Neural cell (in vitro differentiated cells): Measurements from ENCODE around the gene KLHL35. TPM values are rescaled to one million over a fixed set of nuclear protein-coding genes. Genes with fewer than 3 reads are reported as not detected.

Experiments used
- H2AFZ ChIP-seq: fragments of 200-600, 300-800 bp; sonication (generic), shearing (Covaris generic); 2 replicates; pipeline ENCODE4 v1.6.0; 2014; ENCODE audit warnings: low read depth, mild to moderate bottlenecking, antibody characterized with exemption, low read length, moderate library complexity
- H3F3A ChIP-seq: fragments of 200-600 bp; shearing (Covaris generic); 2 replicates; pipeline ENCODE4 v1.6.1; 2016; ENCODE audit warnings: mild to moderate bottlenecking, moderate library complexity, mixed read lengths, antibody characterized with exemption, low read length; ENCODE audit not compliant: insufficient read depth, poor library complexity, severe bottlenecking
- H3K27ac ChIP-seq: fragments of 200-600, 300-800 bp; sonication (generic), shearing (Covaris generic); 2 replicates; pipeline ENCODE4 v1.5.1; 2014; ENCODE audit warnings: mild to moderate bottlenecking, low read length, moderate library complexity
- H3K27me3 ChIP-seq: fragments of 300-800, 200-600 bp; sonication (generic), shearing (Covaris generic); 2 replicates; pipeline ENCODE4 v1.6.0; 2014; ENCODE audit warnings: mild to moderate bottlenecking, low read depth, low read length, moderate library complexity; ENCODE audit not compliant: insufficient read depth
- H3K36me3 ChIP-seq: fragments of 300-800, 200-600 bp; sonication (generic), shearing (Covaris generic); 2 replicates; pipeline ENCODE4 v1.5.1; 2014; ENCODE audit warnings: mild to moderate bottlenecking, antibody characterized with exemption, low read length, moderate library complexity; ENCODE audit not compliant: insufficient read depth
- H3K4me2 ChIP-seq: fragments of 300-800, 200-600 bp; sonication (generic), shearing (Covaris generic); 2 replicates; pipeline ENCODE4 v1.6.0; 2014; ENCODE audit warnings: mild to moderate bottlenecking, low read length
- H3K4me3 ChIP-seq: fragments of 300-800, 200-600 bp; sonication (generic), shearing (Covaris generic); 2 replicates; pipeline ENCODE4 v1.5.1; 2014; ENCODE audit warnings: mild to moderate bottlenecking, low read length, moderate library complexity
- H3K79me2 ChIP-seq: fragments of 200-600 bp; shearing (Covaris generic); replicated peaks from 2 replicates; pipeline ENCODE4 v1.6.0; 2014; ENCODE audit warnings: mild to moderate bottlenecking, low read length, moderate library complexity; ENCODE audit not compliant: insufficient read depth
- H3K9ac ChIP-seq: fragments of 300-800, 200-600 bp; sonication (generic), shearing (Covaris generic); 2 replicates; pipeline ENCODE4 v1.6.1; 2016; ENCODE audit warnings: mild to moderate bottlenecking, low read length, mixed read lengths
- H3K9me2 ChIP-seq: fragments of 200-600 bp; shearing (Covaris generic); 2 replicates; pipeline ENCODE4 v1.6.1; 2016; ENCODE audit warnings: mild to moderate bottlenecking, low read length, mixed read lengths; ENCODE audit not compliant: insufficient read depth
- H3K9me3 ChIP-seq: fragments of 200-600, 300-800 bp; sonication (generic), shearing (Covaris generic); 2 replicates; pipeline ENCODE4 v1.6.1; 2016; ENCODE audit warnings: mild to moderate bottlenecking, mixed run types, low read length, moderate library complexity, mixed read lengths
- H4K20me1 ChIP-seq: fragments of 200-600 bp; shearing (Covaris generic); 2 replicates; pipeline ENCODE4 v1.6.1; 2016; ENCODE audit warnings: mild to moderate bottlenecking, mixed run types; ENCODE audit not compliant: insufficient read depth
- CTCF ChIP-seq: fragments of 450-650 bp; IDR thresholded peaks from 2 replicates; pipeline ENCODE4 v1.5.1; 2014; ENCODE audit warnings: antibody characterized with exemption, mild to moderate bottlenecking, moderate library complexity; ENCODE audit not compliant: poor library complexity, severe bottlenecking
- EP300 ChIP-seq: fragments of 450-650 bp; conservative IDR thresholded peaks from 2 replicates; pipeline ENCODE4 v1.6.1; 2014; ENCODE audit warnings: antibody characterized with exemption, mild to moderate bottlenecking, moderate library complexity; ENCODE audit not compliant: poor library complexity, severe bottlenecking
- EZH2 ChIP-seq: fragments of 200-600, 300-800 bp; shearing (Covaris generic), sonication (generic); IDR thresholded peaks from 2 replicates; pipeline ENCODE4 v1.6.1; 2014; ENCODE audit warnings: antibody characterized with exemption, low read length, borderline replicate concordance, mild to moderate bottlenecking; ENCODE audit not compliant: insufficient read depth, poor library complexity, severe bottlenecking
- MXI1 ChIP-seq: fragments of 450-650 bp; conservative IDR thresholded peaks from 2 replicates; pipeline ENCODE4 v1.6.1; 2014; ENCODE audit warnings: antibody characterized with exemption, mild to moderate bottlenecking; ENCODE audit not compliant: poor library complexity, severe bottlenecking
- POLR2AphosphoS5 ChIP-seq: IDR thresholded peaks from 2 replicates; pipeline ENCODE4 v1.6.1; 2012
- RAD21 ChIP-seq: fragments of 450-650 bp; conservative IDR thresholded peaks from 2 replicates; pipeline ENCODE4 v1.6.1; 2014; ENCODE audit warnings: antibody characterized with exemption, mild to moderate bottlenecking, moderate library complexity
- SMC3 ChIP-seq: fragments of 450-650 bp; conservative IDR thresholded peaks from 2 replicates; pipeline ENCODE4 v1.6.1; 2014; ENCODE audit warnings: antibody characterized with exemption, mild to moderate bottlenecking, moderate library complexity; ENCODE audit not compliant: poor library complexity
- TAF1 ChIP-seq: IDR thresholded peaks from 2 replicates; pipeline ENCODE4 v1.6.1; 2012; ENCODE audit warnings: low read depth
- polyA plus RNA-seq: library from polyadenylated mRNA; depleted of rRNA; stranded (reverse); fragments of >200 nt; gene quantifications from 2 replicates; pipeline ENCODE4 v1.2.3, GENCODE V29; 2014
- TF ChIP-seq, protein P1 (sequence below): IDR thresholded peaks from 2 replicates; pipeline ENCODE4 v1.6.1; 2012; ENCODE audit warnings: borderline replicate concordance

The KLHL35 gene
- polyA plus RNA-seq, 1 donor from 2014 or later: 17.0 TPM

DNA sequence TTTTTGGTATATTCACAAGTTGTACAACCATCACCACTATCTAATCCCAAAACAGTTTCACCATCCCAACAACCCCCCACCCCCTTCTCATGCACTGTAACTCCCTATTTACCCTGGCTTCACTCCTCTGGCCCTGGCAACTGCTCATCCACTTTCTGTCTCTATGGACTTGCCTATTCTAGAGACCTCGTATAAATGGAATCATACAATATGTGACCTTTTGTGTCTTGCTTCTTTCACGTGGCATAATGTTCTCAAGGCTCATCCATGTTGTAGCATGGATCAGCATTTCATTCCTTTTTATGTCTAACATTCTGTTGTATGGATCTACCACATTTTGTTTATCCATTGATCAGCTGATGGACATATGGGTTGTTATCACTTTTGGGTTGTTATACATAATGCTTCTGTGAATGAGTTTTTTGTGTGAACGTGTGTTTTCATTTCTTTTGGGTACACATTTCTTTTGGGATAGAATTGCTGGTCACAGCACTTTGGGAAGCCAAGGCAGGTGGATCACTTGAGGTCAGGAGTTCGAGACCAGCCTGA, 46.7 kb upstream of the KLHL35 start:
- H3F3A ChIP-seq: no peaks in the 10 kb centered on the region
- no peaks in the 10 kb centered on the region for H3K27me3 ChIP-seq
- no peak for TF ChIP-seq EZH2
- no peak for TF ChIP-seq CTCF
- TF ChIP-seq EP300: no peak
- TF ChIP-seq, protein P1, sequence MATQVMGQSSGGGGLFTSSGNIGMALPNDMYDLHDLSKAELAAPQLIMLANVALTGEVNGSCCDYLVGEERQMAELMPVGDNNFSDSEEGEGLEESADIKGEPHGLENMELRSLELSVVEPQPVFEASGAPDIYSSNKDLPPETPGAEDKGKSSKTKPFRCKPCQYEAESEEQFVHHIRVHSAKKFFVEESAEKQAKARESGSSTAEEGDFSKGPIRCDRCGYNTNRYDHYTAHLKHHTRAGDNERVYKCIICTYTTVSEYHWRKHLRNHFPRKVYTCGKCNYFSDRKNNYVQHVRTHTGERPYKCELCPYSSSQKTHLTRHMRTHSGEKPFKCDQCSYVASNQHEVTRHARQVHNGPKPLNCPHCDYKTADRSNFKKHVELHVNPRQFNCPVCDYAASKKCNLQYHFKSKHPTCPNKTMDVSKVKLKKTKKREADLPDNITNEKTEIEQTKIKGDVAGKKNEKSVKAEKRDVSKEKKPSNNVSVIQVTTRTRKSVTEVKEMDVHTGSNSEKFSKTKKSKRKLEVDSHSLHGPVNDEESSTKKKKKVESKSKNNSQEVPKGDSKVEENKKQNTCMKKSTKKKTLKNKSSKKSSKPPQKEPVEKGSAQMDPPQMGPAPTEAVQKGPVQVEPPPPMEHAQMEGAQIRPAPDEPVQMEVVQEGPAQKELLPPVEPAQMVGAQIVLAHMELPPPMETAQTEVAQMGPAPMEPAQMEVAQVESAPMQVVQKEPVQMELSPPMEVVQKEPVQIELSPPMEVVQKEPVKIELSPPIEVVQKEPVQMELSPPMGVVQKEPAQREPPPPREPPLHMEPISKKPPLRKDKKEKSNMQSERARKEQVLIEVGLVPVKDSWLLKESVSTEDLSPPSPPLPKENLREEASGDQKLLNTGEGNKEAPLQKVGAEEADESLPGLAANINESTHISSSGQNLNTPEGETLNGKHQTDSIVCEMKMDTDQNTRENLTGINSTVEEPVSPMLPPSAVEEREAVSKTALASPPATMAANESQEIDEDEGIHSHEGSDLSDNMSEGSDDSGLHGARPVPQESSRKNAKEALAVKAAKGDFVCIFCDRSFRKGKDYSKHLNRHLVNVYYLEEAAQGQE: no peak
- TF ChIP-seq POLR2AphosphoS5: no peak
- TF ChIP-seq MXI1: no peak
- TF ChIP-seq SMC3: no peak
- no peak for TF ChIP-seq RAD21
- no peak for TF ChIP-seq TAF1
- no peaks in the 10 kb centered on the region for H3K9me2 ChIP-seq
- H3K36me3 ChIP-seq: no peaks in the 10 kb centered on the region
- H3K4me3 ChIP-seq: no peak overlapping the region
- H4K20me1 ChIP-seq: no peaks in the 10 kb centered on the region
- H3K27ac ChIP-seq: no peak overlapping the region
- H3K79me2 ChIP-seq: no peaks in the 10 kb centered on the region
- no peaks in the 10 kb centered on the region for H3K9me3 ChIP-seq
- no peak overlapping the region for H3K4me2 ChIP-seq
- no peak overlapping the region for H2AFZ ChIP-seq
- H3K9ac ChIP-seq: no peak overlapping the region

- Histone ChIP-seq H3F3A (no peaks in the 10 kb centered on the region), H3K4me2 (no peak overlapping the region), H3K9ac (no peak overlapping the region), H3K9me2 (no peaks in the 10 kb centered on the region), H4K20me1 (no peaks in the 10 kb centered on the region), H3K36me3 (no peaks in the 10 kb centered on the region), H3K27me3 (no peaks in the 10 kb centered on the region), H3K4me3 (no peak overlapping the region), H3K27ac (no peak overlapping the region), H3K9me3 (no peaks in the 10 kb centered on the region), H3K79me2 (no peaks in the 10 kb centered on the region), H2AFZ (no peak overlapping the region)
- TF ChIP-seq TAF1 (no peak), POLR2AphosphoS5 (no peak), MXI1 (no peak), EP300 (no peak), SMC3 (no peak), EZH2 (no peak), RAD21 (no peak), CTCF (no peak)
- TF ChIP-seq, protein P1: no peak
These were observed 46.0 kb upstream of the KLHL35 start for GRCh38 chr11:75478783-75479596.
